ENCODE data around the gene PTTG1IP.

The PTTG1IP gene

DNA sequence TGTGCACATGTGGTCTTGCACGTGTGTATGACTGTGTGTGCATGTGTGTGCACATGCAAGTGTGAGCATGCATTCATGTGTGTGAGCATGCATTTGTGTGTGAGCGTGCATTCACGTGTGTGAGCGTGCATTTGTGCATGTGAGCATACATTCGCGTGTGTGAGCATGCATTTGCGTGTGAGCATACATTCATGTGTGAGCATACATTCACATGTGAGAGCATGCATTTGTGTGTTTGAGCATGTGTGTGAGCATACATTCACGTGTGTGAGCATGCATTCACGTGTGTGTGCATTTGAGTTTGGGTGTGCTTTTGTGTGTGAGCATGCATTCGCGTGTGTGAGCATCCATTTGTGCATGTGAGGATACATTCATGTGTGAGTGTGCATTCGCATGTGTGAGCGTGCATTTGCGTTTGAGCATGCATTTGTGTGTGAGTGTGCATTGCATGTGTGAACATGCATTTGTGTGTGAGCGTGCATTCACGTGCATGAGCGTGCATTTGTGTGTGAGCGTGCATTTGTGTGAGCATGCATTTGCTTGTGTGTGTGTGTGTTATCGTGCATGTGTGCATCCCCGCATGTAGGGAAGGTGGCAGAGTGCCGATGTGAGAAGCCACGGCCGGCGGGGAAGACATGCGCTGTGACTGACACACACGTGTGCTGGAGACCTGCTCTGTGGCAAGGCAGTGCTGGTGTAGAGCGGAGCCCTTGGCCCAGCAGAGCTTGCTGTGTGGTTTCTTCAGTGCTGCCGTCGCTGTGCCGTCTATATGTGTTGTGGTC is 29.0 kb upstream of the PTTG1IP start:
- Histone ChIP-seq H3K4me3 (ENCODE audit: low read depth, low read length) (no peak overlapping the region), H3K4me1 (ENCODE audit: control insufficient read depth, insufficient read depth, low read length) (no peaks in the 10 kb centered on the region), H3K27ac (ENCODE audit: extremely low read depth, low read depth, low read length) (no peak overlapping the region), H3K36me3 (ENCODE audit: control insufficient read depth in 2 of 2, insufficient read depth in 1 of 2, low read length in 2 of 2) (no peaks in the 10 kb centered on the region), H3K9me3 (ENCODE audit: control insufficient read depth, insufficient read depth, low read depth, low read length) (no peaks in the 10 kb centered on the region)
- ChIA-PET CTCF (no interaction called here), POLR2A (no interaction called here)
- TF ChIP-seq ZNF48 (tag by site-specific recombination; IDR thresholded peaks at IDR 0.05) (peak; percentile 84; the same call in 1 of the 2 replicates), SCRT1 (tag by site-specific recombination; IDR thresholded peaks at IDR 0.05; ENCODE audit: borderline replicate concordance) (no peak), ZNF707 (tag by site-specific recombination; IDR thresholded peaks at IDR 0.05) (no peak), TCF7L2 (IDR thresholded peaks at IDR 0.05; ENCODE audit: borderline replicate concordance, low read depth, low read length) (no peak), ZNF791 (tag by site-specific recombination; IDR thresholded peaks at IDR 0.05) (no peak), ZNF214 (tag by site-specific recombination; IDR thresholded peaks at IDR 0.05; ENCODE audit: borderline replicate concordance) (no peak), ZNF24 (tag by site-specific recombination; IDR thresholded peaks at IDR 0.05) (no peak), ZNF223 (tag by site-specific recombination; IDR thresholded peaks at IDR 0.05) (no peak), YY2 (tag by site-specific recombination; IDR thresholded peaks at IDR 0.05) (no peak), ZNF266 (tag by site-specific recombination; IDR thresholded peaks at IDR 0.05; ENCODE audit: low read depth) (no peak)
- TF ChIP-seq, protein P1, sequence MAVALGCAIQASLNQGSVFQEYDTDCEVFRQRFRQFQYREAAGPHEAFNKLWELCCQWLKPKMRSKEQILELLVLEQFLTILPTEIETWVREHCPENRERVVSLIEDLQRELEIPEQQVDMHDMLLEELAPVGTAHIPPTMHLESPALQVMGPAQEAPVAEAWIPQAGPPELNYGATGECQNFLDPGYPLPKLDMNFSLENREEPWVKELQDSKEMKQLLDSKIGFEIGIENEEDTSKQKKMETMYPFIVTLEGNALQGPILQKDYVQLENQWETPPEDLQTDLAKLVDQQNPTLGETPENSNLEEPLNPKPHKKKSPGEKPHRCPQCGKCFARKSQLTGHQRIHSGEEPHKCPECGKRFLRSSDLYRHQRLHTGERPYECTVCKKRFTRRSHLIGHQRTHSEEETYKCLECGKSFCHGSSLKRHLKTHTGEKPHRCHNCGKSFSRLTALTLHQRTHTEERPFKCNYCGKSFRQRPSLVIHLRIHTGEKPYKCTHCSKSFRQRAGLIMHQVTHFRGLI (tag by site-specific recombination; IDR thresholded peaks at IDR 0.05), result no peak
- TF ChIP-seq, protein P2, sequence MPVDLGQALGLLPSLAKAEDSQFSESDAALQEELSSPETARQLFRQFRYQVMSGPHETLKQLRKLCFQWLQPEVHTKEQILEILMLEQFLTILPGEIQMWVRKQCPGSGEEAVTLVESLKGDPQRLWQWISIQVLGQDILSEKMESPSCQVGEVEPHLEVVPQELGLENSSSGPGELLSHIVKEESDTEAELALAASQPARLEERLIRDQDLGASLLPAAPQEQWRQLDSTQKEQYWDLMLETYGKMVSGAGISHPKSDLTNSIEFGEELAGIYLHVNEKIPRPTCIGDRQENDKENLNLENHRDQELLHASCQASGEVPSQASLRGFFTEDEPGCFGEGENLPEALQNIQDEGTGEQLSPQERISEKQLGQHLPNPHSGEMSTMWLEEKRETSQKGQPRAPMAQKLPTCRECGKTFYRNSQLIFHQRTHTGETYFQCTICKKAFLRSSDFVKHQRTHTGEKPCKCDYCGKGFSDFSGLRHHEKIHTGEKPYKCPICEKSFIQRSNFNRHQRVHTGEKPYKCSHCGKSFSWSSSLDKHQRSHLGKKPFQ (tag by site-specific recombination; IDR thresholded peaks at IDR 0.05), result peak; percentile 80
- TF ChIP-seq, protein P3, sequence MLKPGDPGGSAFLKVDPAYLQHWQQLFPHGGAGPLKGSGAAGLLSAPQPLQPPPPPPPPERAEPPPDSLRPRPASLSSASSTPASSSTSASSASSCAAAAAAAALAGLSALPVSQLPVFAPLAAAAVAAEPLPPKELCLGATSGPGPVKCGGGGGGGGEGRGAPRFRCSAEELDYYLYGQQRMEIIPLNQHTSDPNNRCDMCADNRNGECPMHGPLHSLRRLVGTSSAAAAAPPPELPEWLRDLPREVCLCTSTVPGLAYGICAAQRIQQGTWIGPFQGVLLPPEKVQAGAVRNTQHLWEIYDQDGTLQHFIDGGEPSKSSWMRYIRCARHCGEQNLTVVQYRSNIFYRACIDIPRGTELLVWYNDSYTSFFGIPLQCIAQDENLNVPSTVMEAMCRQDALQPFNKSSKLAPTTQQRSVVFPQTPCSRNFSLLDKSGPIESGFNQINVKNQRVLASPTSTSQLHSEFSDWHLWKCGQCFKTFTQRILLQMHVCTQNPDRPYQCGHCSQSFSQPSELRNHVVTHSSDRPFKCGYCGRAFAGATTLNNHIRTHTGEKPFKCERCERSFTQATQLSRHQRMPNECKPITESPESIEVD (tag by site-specific recombination; IDR thresholded peaks at IDR 0.05), result no peak
- TF ChIP-seq, protein P4, sequence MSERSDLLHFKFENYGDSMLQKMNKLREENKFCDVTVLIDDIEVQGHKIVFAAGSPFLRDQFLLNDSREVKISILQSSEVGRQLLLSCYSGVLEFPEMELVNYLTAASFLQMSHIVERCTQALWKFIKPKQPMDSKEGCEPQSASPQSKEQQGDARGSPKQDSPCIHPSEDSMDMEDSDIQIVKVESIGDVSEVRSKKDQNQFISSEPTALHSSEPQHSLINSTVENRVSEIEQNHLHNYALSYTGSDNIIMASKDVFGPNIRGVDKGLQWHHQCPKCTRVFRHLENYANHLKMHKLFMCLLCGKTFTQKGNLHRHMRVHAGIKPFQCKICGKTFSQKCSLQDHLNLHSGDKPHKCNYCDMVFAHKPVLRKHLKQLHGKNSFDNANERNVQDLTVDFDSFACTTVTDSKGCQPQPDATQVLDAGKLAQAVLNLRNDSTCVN (tag by site-specific recombination; optimal IDR thresholded peaks at IDR 0.05), result peak; percentile 3

DNA sequence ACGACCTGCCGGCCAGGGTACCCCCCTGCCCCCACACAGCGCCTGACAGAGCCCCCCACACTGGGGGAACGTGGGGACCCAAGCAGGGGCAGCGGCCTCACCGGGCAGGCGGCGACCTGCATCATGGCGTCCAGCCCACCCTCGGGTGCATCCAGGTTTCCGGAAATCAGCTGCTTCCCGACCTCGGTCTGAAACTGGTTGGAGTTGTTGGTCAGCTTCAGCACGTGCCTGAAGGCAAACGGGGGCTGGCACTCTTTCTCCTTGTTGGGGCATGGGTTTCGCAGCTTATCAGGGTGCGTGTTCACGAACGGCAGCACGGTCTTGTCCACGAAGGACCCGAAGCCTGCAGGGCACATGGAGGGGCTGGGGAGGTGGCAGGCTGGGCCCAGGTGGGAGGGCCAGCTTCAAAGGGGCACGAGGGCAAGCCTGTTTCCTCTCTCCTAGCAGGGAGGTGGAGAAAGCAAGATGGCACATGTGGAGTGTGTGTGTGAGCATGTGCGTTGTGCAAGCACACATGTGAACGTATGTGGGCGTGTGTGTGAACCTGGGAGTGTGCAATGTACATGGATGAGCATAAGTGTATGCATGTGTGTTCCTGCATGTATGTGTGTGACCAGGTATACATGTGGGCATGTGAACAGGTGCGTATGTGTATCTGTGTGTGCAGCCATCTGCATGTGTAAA is 28.0 kb upstream of the PTTG1IP start:
- H3K4me1 ChIP-seq (ENCODE audit: control insufficient read depth, insufficient read depth, low read length), result no peaks in the 10 kb centered on the region
- no peak overlapping the region for H3K27ac ChIP-seq (ENCODE audit: extremely low read depth, low read depth, low read length)
- ChIA-PET POLR2A (no interaction called here), CTCF (no interaction called here)
- no peak overlapping the region for H3K4me3 ChIP-seq (ENCODE audit: low read depth, low read length)
- no peaks in the 10 kb centered on the region for H3K9me3 ChIP-seq (ENCODE audit: control insufficient read depth, insufficient read depth, low read depth, low read length)
- H3K36me3 ChIP-seq (ENCODE audit: control insufficient read depth in 2 of 2, insufficient read depth in 1 of 2, low read length in 2 of 2), result no peaks in the 10 kb centered on the region
- TF ChIP-seq ZNF121 (tag by site-specific recombination; IDR thresholded peaks at IDR 0.05) (no peak), ZNF311 (tag by site-specific recombination; IDR thresholded peaks at IDR 0.05; ENCODE audit: borderline replicate concordance) (no peak), GLI4 (tag by site-specific recombination; IDR thresholded peaks at IDR 0.05) (no peak), ZNF48 (tag by site-specific recombination; IDR thresholded peaks at IDR 0.05) (no peak), IKZF3 (tag by site-specific recombination; IDR thresholded peaks at IDR 0.05) (no peak), ZNF677 (tag by site-specific recombination; IDR thresholded peaks at IDR 0.05) (no peak), WT1 (tag by site-specific recombination; IDR thresholded peaks at IDR 0.05) (no peak), ZBTB8A (tag by site-specific recombination; IDR thresholded peaks at IDR 0.05) (no peak), HOXD13 (CRISPR knock-in tag; IDR thresholded peaks at IDR 0.05; ENCODE audit: borderline replicate concordance) (no peak)
- TF ChIP-seq, protein P5, sequence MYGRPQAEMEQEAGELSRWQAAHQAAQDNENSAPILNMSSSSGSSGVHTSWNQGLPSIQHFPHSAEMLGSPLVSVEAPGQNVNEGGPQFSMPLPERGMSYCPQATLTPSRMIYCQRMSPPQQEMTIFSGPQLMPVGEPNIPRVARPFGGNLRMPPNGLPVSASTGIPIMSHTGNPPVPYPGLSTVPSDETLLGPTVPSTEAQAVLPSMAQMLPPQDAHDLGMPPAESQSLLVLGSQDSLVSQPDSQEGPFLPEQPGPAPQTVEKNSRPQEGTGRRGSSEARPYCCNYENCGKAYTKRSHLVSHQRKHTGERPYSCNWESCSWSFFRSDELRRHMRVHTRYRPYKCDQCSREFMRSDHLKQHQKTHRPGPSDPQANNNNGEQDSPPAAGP (tag by site-specific recombination; IDR thresholded peaks at IDR 0.05), result no peak
- TF ChIP-seq, protein P6, sequence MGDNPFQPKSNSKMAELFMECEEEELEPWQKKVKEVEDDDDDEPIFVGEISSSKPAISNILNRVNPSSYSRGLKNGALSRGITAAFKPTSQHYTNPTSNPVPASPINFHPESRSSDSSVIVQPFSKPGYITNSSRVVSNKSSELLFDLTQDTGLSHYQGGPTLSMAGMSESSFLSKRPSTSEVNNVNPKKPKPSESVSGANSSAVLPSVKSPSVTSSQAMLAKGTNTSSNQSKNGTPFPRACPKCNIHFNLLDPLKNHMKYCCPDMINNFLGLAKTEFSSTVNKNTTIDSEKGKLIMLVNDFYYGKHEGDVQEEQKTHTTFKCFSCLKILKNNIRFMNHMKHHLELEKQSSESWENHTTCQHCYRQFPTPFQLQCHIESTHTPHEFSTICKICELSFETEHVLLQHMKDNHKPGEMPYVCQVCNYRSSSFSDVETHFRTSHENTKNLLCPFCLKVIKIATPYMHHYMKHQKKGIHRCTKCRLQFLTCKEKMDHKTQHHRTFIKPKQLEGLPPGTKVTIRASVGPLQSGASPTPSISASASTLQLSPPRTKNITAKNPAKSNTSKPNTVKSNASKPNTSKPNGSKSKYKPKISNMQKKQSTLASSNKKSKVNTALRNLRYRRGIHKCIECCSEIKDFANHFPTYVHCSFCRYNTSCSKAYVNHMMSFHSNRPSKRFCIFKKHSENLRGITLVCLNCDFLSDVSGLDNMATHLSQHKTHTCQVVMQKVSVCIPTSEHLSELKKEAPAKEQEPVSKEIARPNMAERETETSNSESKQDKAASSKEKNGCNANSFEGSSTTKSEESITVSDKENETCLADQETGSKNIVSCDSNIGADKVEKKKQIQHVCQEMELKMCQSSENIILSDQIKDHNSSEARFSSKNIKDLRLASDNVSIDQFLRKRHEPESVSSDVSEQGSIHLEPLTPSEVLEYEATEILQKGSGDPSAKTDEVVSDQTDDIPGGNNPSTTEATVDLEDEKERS (tag by site-specific recombination; IDR thresholded peaks at IDR 0.05), result no peak

All from HEK293 (cell line).